ENCODE results near the gene NENF. TPM values are rescaled to one million over a fixed set of nuclear protein-coding genes. Genes with fewer than 3 reads are reported as not detected.
"Not testable (repeated sequence)": the region's sequence is repeated elsewhere in the genome, so short reads cannot be mapped to it uniquely, and the experiment has no call there.

NENF gene
- total RNA-seq, 4 donors from 2014 or later = 47.4 to 53.8 (median 52.1) TPM

DNA sequence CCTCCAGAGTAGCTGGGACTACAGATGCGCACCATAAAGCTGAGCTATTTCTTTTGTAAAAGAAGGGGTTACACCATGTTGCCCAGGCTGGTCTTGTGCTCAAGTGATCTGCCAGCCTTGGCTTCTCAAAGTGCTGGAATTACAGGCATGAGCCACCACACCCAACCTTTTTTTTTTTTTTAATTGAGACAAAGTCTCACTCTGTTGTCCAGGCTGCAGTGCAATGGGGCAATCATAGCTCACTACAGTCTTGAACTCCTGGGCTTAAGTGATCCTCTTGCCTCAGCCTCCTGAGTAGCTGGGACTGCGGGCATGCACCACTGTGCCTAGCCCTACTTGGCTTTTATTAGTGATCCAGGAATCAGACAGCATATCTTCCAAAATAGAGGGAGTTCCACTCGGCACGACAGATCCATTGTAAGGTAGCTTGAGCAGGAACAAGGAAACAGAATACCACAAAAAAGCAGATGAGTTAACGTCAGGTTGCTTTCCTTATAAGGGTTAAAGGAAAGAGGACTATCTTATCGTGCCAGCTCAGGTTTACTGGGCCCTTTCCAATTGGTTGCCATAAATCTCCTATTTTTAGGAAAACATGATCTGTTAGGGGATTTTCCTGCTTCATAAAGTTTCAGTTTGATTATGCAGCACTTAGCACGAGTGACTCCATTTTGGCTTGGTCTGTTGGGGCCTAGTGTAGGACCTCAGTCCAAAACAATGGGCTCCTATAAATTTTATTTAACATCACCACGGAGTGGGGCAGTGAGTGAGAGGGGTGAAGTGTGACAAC is 45.2 kb downstream of the NENF start:
- ATAC-seq (ENCODE audit: low FRiP score) = no peak
- TF ChIP-seq, protein P1, sequence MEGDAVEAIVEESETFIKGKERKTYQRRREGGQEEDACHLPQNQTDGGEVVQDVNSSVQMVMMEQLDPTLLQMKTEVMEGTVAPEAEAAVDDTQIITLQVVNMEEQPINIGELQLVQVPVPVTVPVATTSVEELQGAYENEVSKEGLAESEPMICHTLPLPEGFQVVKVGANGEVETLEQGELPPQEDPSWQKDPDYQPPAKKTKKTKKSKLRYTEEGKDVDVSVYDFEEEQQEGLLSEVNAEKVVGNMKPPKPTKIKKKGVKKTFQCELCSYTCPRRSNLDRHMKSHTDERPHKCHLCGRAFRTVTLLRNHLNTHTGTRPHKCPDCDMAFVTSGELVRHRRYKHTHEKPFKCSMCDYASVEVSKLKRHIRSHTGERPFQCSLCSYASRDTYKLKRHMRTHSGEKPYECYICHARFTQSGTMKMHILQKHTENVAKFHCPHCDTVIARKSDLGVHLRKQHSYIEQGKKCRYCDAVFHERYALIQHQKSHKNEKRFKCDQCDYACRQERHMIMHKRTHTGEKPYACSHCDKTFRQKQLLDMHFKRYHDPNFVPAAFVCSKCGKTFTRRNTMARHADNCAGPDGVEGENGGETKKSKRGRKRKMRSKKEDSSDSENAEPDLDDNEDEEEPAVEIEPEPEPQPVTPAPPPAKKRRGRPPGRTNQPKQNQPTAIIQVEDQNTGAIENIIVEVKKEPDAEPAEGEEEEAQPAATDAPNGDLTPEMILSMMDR (IDR thresholded peaks at IDR 0.05) = no peak
- DNase-seq (ENCODE audit: low spot score) = no peak

DNA sequence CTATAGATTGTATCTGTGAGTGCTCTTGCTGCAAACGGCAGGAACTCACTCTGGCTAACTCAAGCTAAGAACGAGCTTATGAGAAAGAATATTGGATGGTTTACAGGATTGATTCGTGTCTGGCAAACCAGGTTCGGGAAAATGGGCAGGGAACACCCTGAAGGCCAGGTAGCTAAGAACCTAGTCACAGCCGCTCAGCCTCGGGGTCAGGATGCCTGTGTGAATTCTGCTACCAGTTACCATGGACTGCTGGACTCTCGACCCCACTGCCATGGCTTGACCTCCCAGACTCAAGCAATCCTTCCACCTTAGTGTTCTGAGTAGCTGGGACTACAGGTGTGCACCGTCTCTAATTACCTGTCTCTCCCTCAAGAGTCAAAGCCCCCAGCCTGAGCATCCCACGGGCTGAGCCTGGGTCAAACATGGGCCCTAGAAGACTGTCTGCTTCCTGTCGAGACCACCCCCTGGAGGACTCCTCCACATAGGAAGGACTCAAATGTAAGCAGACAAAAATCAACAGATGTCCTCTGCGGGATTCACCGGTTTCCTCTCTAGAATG is 45.8 kb downstream of the NENF start:
- no peak for ATAC-seq (ENCODE audit: low FRiP score)
- TF ChIP-seq, protein P1 (IDR thresholded peaks at IDR 0.05) = no peak
- no peak for DNase-seq (ENCODE audit: low spot score)

DNA sequence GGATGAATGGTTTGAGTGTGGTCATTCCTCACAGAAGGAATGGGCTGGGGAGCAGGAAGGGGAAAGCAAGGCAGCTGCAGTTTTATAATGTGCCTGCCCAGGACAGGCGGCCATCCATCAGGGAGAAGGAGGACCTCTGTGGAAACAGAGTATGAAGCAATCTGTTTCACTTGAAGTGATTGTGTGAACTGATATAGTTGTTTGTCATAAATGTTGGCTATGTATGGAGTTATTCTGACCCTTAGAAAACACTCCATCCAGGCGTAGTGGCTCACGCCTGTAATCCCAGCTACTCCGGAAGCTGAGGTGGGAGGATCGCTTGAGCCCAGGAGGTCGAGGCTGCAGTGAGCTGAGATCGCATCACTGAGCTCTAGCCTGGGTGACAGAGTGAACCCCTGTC is 46.5 kb downstream of the NENF start:
- ATAC-seq (ENCODE audit: low FRiP score) (no peak), DNase-seq (ENCODE audit: low spot score) (no peak)
- TF ChIP-seq, protein P1 (IDR thresholded peaks at IDR 0.05) = no peak

DNA sequence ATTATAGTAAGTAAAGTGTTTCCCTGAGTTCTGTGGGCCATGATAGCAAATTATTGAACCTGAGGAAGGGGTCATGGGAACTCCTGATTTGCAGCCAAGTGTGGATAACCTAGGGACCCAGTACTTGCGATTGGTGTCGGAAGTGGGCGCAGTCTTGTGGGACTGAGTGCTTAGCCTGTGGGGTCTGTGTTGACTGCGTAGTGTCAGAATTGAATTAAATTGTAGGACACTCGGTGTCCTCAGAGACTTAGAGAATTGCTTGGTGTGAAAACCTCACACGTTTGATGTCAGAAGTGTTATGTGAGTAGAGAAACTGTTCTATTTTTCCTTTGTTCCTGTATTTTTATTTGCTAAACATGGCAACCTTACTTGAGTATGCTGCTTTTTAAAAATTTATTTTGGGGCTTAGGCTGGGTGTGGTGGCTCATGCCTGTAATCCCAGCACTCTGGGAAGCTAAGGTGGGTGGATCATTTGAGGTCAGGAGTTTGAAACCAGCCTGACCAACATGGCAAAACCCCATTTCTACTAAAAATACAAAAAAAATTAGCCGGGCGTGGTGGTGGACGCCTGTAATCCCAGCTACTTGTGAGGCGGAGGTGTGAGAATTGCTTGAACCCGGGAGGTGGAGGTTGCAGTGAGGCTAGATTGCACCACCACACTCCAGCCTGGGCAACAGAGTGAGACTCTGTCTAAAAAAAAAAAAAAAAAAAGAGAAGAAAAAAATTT is 48.2 kb downstream of the NENF start:
- ATAC-seq (ENCODE audit: low FRiP score); DNase-seq (ENCODE audit: low spot score): not testable (repeated sequence)

DNA sequence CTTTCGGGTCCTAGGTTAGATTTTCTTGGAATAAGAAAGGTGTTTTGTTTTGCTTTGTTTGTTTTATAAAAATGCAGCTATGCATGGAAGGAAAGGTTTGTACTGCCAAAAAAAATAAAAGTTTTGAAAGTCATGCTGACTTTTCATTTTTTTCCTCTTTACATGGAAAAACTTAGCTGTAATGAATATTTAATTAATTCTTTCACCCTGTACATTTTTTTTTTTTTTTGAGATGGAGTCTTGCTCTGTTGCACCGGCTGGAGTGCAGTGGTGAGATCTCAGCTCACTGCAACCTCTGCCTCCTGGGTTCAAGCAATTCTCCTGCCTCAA is 48.7 kb downstream of the NENF start:
- DNase-seq (ENCODE audit: low spot score) (no peak), ATAC-seq (ENCODE audit: low FRiP score) (no peak)
- TF ChIP-seq, protein P1 (IDR thresholded peaks at IDR 0.05) = no peak

DNA sequence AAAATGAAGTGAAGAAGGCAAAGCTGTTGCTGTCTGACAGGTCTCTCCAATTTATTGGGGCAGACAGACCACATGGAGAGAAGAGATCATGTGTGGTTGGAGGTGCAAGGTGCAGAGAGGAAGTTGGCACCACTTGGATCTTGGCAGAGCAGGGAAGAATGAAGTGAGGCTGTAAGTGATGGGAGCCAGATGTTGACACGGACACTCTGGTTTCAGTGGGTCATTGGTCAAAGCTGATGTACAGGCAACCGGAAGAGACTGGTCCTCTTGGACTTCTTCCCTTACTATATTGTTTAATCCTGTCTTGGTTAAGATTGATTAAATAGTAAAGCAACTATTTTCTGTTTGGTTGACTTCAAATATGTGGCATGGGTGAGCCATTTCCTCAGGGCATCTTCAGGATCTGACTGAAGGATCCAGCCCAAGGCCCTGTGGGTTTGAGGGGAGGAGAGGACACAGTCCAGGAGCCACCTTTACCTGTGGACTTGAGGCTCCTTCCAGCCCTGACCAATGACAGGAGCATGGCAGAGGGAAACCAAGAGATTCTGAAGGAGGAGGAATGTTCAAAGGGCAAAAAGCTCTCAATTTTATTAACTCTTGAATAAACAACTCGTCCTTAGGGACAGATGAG is 49.4 kb downstream of the NENF start:
- TF ChIP-seq, protein P1 (IDR thresholded peaks at IDR 0.05) = no peak
- ATAC-seq (ENCODE audit: low FRiP score) (no peak), DNase-seq (ENCODE audit: low spot score) (no peak)

Data from omental fat pad (tissue), 4 donors.